Measurements from ENCODE around the gene SLC10A3.

Gene SLC10A3

DNA sequence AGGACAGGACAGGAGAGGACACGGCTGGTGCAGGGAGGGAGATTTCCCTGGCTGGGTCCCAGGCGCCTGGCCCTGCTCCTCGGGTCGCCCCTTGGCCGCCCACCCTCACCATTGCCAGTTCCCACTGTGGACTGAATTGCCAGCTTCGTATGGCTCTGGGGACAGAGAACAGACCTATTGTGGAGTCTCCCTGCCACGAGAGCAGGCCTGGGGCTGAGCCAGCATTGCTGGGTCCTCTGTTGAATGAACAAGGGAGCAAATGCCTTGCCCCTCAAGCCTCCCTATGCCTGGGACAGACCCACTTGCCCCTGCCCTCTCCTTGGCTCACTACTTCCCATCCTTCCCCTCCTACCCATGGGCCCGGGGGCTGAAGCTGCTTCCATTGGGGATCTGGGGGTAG is 28.0 kb downstream of the SLC10A3 start:
- DNase-seq, result no peak

DNA sequence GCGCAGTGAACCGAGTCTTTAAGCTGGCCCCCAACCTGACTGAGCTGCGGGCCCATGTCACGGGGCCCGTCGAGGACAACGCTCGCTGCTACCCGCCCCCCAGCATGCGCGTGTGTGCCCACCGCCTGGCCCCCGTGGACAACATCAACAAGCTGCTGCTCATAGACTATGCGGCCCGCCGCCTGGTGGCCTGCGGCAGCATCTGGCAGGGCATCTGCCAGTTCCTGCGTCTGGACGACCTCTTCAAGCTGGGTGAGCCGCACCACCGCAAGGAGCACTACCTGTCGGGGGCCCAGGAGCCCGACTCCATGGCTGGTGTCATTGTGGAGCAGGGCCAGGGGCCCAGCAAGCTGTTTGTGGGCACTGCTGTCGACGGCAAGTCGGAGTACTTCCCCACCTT is 30.1 kb downstream of the SLC10A3 start:
- no peak for DNase-seq

DNA sequence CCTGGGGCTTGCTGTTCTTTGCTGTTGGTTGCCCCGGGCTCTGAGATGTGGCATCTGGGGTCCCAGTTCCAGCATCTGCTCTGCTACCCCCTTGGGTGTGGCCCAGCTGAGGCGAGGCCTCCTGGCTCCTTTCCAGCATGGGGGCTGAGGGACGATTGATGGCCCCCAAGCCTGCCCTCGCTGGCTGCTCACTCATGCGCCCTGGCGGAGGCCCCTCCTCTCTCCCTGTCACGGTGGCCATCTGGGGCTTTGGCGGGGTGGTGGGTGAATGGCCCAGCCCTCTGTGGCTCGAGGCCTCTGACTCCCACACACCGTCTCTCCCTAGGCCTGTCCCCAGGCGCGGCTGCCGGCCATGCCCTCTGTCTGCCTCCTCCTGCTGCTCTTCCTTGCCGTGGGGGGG is 30.6 kb downstream of the SLC10A3 start:
- no peak for DNase-seq

DNA sequence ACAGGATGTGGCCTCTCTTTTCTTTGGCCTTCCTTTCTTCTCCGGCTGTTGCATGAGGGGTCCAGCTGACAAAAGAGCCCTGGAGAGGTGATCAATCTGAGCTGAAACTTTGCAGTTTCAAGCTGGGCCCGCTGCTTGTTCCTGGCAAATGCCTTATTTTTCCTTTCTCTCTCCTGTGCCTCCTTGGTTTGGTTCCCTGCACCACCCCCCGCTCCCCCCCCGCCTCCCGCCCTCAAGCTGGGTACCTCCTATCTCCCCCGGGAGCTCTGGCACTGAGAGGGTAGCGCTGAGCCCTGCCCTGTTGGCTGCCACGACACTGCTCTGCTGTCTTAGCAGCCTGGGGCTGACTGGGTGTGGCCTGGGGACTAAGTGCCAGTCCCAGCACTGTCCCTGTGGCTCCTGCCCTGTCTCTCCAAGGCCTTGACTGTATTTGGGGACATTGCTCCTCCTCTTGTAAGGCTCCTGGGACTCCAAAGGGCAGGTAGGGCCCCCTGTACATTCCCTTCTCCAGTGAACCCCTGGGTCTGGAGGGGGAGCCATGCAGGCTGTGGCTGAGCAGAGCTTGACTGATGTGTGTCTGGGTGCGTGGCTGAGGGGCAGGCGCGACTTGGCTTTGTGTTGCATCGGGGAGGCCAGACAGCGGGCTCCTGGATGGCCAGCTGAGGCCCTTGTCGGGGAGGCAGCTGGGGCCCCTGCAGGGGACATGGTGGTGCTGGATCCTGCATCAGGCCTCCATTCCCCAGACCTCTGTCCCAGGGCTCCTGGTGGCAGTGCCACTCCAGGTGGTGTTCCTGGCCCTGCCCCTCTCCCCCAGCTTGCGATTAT is 31.3 kb downstream of the SLC10A3 start:
- no peak for DNase-seq

DNA sequence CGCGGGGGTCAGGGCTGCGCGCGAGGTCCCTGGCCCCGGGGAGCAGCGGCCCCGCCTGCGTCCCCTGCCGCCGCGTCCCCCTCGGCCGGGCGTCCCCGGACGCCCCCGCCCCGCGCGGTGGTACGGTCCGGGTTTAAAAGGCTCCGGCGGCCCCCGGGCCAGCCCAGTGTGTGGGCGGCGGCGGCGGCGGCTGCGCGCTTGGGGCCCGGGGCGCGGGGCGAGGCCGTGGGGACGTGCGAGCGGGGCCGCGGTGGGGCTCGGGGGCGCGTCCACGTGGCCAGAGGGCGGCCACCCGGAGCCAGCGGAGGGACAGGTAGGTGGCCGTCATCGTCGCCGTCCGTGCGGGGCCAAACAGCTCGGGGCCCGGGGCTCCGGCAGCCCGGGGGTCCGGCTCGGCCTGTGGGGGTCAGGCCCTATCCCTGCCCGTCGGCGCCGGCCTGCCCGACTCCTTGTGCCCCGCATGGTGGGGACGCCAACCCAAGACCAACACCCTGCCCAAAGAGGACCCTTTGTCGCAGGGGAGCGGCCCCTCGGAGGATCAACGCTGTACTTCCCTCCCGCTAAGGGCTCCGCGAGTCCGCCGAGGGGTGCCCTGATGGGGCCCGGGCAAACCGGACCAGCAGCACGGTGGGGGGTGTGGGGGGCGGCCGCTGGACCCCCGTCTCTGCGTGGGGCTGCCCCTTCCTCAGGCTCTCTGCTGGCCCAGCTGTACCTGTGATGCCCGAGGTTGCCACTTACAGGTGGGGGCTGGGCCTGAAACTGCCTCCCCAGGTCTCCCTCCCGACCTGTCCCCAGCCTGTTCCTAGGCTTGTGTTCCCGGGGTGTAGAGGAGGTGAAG is 32.1 kb downstream of the SLC10A3 start, which contains the start of gene PLXNA3:
TSS of gene PLXNA3 (plus strand) at position 166 of the 838 bp plus-strand sequence. CDS start 1,903 bp downstream, outside the sequence.
- peak; percentile 55 for DNase-seq

DNA sequence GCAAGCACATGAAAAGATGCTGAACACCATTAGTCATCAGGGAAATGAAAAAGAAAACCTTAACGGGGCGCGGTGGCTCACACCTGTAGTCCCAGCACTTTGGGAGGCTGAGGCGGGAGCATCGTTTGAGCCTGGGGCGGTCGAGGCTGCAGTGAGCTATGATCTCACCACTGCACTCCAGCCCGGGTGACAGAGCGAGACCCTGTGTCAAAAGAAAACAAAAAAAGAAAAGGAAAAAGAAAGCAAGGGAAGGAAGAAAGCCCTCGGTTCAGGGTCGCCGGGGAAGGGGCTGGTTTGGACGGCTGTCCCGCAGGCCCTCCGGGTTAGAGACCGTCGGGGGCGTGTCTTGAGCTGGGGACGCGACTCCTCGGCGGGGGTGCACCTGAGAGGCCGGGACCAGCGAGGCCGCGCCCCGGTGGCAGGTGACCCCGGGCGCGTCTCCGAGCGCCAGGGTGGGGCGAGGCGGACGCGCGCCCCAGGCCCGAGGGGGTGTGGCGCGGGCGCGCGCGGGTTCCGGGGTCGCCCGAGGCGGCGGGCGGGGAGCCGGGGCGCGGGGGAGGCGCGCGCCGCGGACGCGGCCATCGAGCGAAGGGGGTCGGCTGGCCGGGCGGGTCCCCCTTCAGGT is 32.8 kb downstream of the SLC10A3 start:
- peak; percentile 48 for DNase-seq

DNA sequence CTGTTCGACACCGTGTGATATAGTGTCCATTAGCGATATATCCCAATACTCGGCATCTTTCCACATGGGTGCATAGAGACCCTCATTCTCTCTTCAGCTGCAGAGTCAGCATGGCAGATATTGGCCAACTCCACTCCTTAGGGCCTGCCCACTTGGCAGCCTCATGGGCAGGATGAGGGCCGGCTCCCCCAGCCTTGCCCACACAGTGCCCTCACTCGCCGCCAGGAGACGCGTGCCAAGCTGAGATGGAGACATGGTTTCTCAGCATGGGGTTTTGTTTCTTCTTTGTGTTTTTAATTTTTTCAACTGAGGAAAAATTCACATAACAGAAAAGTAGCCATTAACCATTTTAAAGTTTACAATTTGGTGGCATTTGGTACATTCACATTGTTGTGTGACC is 37.6 kb downstream of the SLC10A3 start:
- no peak for DNase-seq

DNA sequence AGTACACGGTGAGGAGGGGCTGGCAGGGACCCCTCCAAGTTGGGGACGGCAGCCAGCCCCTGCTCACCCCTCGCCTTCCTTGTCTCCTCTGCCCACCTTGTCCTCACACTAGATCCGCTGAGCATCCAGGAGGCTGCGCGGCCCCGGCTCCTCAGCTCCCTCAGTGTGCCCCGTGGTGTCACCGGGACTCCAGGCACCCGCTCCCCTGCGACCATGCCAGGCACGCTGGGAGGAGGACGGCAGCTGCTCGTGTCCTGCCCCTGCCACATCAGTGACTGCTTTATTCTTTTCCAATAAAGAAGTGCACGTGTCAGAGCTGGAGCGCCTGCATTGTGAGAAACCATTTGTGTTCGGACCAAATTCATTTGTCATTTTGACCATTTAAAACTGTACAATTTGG is 40.1 kb downstream of the SLC10A3 start:
- DNase-seq, result no peak

DNA sequence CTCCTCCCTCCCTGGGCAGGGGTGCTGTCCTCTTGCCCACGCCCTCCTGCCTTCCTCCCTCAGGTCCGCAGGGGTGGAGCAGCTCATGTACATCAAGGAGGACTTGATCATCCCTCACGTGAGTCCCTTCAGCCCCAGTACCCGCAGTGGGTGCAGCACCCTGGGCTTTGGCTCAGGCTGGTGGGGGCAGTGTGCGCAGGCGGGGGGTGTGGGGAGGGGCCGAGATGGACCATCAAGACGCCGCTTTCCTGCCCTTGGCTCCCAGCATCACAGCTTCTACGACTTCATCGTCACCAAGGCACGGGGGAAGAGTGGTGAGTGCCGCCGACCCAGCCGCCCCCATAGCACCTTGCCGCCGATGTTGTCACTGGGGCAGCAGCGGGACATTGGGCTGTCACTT is 40.8 kb downstream of the SLC10A3 start:
- no peak for DNase-seq

DNA sequence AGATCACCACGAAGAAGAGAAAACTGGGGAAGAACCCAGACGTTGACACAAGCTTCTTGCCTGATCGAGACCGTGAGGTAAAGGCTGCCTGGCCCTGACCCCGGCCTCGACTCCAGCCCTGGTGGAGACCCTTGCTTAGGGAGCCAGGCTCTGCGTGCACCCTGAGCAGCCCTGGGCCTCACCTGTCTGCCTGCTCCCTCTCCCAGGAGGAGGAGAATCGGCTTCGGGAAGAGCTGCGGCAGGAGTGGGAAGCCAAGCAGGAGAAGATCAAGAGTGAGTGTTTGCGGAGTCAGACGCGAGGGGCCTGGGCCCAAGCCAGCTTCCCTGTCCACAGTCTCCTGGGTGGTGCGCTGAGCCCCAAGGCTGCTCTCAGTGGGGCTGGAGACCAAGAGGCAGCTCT is 41.9 kb downstream of the SLC10A3 start:
- no peak for DNase-seq

DNA sequence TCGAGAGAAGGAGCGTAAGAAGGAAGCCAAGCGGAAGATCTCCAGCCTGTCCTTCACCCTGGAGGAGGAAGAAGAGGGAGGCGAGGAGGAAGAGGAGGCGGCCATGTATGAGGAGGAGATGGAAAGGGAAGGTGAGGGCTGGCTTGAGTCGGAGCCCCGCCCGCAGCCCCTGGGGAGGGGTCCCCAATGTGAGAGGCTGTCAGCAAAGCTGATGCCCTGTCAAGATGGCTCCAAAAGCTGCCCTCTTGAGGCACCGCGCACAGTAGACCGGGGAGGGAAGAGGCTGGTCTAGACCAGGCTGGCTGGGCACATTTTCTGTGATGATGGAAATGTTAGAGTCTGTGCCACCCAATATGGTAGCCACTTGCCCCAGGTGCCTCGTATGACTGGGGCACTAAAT is 44.0 kb downstream of the SLC10A3 start:
- DNase-seq, result no peak

DNA sequence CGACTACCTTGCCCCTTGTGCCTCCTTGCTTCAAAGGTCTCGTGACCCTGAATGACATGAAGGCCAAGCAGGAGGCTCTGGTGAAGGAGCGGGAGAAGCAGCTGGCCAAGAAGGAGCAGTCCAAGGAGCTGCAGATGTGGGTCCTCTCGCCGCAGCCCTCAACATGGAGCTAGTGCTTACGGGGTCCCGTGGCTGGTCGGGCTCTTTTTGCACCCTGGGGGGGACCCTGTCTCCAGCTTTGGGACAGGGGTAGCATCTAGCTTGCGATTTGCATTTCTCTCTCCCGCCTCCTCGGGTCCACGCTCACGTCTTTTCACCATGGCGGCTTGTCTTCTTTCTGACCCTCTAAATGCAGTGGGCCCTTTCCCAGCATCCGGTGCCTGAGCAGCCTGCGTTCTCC is 44.7 kb downstream of the SLC10A3 start:
- DNase-seq, result no peak

DNA sequence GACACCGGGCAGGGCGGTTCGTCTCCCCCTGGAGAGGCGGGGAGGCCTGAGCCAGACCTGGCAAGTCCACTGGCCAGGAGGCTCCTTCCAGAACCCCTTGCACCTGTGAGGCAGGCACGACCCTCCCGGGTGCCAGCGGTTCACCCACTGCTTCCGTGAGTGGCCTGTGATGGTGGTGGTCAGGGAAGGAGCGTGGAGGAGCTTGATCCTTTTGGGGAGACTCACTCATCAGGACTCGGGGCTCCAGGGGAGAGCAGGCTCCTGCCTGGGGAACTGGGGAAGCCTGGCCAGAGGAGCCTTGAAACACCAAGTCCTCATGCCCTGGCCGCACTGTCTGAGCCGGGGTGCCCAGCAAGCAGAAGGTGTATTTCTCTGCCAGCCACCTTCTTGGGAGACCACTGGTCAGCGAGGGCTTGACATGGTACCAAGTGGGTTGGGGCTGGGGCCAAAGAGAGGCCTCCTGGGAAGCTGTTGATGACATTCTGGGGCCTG is 45.6 kb downstream of the SLC10A3 start:
- no peak for DNase-seq

DNA sequence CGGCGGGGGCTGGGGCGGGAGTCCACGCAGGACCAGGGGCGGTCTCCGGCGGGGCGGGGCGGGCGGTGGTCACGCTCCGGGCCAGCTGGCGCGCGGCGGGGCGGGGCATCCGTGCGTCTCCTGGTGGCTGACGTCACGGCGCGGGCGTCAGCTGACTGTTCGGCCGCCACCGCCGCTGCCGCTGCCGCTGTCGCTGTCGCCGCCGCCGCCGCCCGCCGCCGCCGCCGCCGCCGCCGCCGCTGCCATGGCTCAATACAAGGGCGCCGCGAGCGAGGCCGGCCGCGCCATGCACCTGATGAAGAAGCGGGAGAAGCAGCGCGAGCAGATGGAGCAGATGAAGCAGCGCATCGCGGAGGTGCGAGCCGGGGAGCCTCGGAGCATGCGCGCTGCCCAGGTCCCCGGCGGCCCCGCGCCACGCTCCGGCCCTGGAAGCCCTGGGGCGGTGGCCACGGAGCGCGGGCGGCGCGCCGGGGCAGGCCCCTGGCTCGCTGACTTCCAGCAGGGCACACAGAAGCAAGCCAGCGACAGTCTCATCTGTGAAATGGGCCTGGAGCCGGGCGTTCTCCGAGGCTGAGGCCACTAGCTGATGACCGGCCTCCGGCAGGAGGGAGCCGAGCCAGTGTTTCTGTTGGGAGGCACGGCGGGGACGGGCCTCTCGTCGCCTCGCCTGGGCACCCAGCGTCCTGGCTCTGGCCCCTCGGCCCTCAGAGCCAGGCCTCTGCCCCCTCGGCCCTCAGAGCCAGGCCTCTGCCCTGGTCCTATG is 46.3 kb downstream of the SLC10A3 start, which contains the start of gene FAM50A:
TSS of gene FAM50A (plus strand) at position 150 of the 763 bp plus-strand sequence. CDS start at position 245, 95 bp downstream.
- DNase-seq, result peak; percentile 32

DNA sequence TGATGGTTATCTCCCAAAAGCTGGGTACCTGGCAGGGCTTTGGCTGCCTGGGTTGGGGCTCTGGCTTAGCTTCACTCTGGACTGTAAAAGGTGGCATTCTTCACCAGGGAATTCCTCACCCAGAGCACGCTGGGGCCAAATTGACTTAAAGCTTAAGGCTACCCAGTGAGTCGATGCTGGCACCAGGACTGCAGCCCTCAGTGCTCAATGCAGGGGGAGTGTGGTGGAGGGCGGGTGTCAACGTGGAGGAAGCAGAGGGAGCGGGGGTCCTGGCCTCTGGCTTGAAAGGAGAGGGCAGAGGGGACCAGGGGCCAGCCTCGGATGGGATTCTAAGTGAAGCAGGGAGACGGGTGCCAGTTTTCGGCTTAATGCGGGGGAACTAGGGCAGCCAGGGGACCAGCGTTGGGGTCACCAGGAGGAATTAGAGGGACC is 46.9 kb downstream of the SLC10A3 start:
- DNase-seq, result no peak

DNA sequence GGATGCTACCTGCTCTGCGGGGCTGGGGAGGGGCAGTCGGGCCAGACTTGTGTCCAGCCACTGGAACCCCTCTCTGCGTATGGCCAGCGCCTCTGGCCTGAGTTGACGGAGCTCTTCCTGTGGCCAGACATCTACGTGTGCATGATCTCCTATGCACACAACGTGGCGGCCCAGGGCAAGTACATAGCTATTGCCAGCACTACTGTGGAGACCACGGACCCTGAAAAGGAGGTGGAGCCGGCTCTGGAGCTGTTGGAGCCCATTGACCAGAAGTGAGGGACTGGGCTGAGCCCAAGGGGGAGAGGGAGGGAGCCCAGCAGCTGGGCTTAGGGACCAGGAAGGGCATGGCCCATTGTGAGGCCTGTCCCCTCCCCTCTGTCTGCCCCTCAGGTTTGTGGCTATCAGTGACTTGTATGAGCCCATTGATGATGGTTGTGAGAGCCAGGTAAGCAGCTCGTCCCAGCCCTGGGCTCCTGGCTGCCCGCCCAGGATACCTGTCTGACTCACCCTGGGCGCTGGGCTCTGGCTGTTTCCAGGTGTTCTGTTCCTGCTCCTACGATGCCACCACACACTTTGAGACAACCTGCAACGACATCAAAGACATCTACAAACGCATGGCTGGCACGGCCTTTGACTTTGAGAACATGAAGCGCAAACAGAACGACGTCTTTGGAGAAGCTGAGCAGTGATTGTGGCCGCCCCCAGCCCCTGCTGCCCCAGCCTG is 48.3 kb downstream of the SLC10A3 start:
- DNase-seq, result no peak

DNA sequence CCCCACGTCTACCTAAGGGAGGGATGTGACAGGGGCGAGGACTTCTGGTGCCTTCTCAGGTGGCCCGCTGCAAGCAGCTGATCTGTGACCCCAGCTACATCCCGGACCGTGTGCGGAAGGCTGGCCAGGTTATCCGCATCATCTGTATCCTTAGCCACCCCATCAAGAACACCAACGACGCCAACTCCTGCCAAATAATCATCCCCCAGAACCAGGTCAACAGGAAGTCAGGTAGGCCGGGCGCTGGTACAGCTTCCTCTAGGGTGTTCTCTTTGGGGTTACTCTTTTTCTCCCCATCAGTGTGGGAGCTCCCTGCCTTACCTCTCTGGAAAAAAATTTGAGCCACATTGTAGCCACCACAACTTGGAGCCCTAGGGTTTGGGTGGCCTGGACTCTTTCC is 48.9 kb downstream of the SLC10A3 start:
- DNase-seq, result no peak

DNA sequence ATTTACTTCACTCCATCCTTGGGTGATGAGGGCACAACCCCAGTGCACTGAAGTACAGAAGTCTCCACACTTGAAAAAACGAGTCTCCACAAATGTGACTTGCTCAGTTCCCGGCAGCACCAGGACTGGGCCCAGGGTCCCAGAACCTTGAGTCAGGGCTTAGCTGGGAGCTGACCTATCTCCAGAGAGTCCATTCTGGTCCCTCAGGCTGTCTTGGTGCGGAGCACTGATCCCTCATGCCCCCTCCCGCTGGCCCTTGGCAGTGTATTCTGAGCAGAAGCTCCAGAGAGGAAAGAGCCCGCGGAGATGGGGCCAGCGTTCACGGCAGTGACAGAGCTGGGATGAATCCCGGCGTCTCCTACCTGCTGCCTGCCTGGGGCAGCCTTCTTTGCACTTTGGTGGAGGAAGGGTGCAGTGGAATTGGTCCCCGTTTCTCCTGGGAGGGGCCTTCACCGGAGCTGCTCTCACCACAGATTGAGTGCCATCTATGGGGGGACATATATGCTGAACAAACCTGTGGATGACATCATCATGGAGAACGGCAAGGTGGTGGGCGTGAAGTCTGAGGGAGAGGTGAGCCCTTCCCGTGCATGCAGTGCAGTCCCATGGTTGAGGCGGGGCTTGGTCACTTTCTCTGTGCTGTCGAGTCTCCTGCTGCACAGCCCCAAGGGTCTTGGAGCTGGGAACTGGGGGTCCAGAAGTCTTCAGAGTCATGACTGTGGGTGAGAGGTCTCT is 49.6 kb downstream of the SLC10A3 start:
- no peak for DNase-seq

DNA sequence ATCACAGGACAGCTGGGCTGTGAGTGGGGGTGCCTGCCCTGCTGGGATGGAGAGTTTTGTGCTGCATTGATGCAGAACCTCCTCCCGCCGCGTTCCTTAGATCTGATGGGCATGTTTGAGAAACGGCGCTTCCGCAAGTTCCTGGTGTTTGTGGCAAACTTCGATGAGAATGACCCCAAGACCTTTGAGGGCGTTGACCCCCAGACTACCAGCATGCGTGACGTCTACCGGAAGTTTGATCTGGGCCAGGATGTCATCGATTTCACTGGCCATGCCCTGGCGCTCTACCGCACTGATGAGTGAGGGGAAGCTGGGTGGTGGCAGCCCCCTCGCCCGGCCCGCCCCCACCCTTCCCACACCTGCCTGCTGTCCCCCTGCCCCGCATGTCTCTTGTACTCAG is 50.6 kb downstream of the SLC10A3 start:
- no peak for DNase-seq

DNA sequence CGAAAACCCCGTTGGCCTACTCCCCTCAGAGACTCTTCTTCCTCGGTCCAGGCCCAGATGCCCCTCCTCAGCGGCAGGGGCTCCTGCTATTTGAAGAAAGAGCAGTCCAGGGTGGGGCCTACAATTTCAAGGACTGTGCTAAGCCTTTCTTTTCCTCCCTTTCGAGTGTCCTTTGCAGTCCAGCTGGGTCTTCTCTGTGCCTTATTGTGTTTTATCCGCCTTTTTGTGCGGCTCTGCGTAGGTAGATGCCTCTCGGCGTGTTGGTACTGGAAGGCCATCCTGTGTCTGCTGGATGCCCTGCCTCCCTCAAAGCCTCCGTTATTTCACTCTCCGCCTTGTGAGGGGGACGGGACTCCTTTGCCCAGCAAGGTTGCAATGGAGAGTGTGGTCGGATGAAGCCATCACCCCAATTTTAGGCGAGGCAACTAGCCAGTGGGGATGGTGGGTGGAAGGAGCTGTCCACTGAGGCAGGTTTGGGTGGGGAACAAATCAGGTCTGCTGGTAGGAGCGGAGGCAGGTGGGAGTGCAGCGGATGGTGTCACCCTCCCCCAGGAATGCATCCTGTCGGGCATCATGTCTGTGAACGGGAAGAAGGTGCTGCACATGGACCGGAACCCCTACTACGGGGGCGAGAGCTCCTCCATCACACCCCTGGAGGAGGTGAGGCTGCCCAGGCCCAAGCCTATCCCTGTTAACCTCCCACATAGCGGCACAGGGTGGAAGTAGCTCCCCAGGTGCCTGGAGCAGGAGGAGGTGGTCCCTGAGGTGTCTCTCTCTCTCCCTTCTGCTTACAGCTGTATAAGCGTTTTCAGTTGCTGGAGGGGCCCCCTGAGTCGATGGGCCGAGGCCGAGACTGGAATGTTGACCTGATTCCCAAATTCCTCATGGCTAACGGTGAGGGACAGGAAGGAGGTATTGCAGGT is 52.2 kb downstream of the SLC10A3 start:
- no peak for DNase-seq
